ENCODE results near the gene EPB41L2.
"Not testable (repeated sequence)": the region's sequence is repeated elsewhere in the genome, so short reads cannot be mapped to it uniquely, and the experiment has no call there.

The EPB41L2 gene

GRCh38 chr6:130837067-130837466, 226.0 kb downstream of the EPB41L2 start:
- DNase-seq (ENCODE audit: low spot score), result no peak

DNA sequence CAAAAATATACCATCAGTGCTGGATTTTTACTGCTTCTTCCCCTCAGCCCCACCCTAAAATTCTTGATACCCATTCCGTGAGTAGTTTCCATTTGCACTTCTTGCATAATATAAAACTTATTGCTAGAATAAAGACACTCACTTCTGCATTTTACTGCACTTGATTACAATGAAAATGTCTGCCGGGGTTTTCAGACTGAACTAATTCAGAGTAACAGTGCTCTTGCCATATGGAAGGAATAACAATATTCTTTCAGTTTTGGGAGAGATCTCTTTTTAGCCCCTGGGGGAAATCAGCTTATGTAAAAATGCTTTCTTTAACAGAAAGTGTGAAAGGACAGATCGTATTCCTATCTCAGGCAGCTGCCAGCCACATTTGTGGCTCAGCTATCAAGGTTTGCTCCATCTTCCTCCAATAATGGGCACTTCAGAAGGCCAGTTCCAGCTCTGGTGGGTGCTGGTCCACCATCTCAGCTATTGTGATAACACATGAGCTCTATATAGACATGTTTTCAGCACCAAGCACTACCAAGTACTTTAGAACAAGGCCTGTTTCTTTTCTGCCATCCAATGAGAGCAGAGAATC, 226.9 kb downstream of the EPB41L2 start:
- no peak for DNase-seq (ENCODE audit: low spot score)

GRCh38 chr6:130834482-130835251, 228.4 kb downstream of the EPB41L2 start:
- no peak for DNase-seq (ENCODE audit: low spot score)

GRCh38 chr6:130833569-130833968, 229.5 kb downstream of the EPB41L2 start:
- no peak for DNase-seq (ENCODE audit: low spot score)

- no peak for DNase-seq (ENCODE audit: low spot score)
These were observed 231.4 kb downstream of the EPB41L2 start for GRCh38 chr6:130831607-130832006.

GRCh38 chr6:130829333-130829910, 233.6 kb downstream of the EPB41L2 start:
- no peak for DNase-seq (ENCODE audit: low spot score)

DNA sequence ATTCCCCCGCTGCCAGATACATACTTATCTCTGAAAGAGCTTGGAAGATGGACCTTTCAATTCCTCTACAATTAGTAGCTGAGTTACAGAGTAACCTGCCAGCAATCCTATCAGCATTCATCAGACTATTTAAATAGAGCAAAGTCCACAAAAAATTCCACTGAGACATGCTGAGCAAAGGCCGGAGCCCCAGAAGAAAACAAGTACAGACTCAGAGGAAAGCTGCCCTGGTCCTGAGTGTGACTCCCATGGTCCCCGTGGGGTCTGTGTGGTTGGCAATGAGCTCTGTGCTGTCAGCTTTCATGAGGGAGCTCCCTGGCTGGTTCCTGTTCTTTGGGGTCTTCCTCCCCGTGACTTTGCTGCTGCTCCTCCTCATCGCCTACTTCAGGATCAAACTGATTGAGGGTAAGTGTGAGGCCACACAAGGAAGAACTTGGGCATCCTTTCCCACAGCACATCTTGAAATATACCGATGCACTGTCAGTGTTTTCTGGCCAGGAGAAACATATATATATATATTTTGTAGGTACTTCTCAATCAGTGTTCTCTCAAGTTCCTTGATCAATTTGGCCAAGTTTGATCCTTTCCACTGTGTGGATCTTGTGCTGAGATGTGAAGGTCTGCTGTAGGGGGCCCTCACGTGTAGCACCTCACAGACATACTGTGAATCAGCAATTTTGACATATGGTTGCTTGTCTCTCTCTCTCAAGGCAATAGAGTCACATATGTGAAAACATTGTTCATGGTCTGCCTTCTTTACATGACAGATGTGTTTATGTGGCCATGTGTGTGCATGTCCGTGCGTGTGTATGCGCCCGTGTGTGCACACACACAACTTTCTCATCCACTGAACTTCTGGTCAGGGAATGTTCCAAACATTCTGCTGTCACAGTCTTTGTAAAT, 235.5 kb downstream of the EPB41L2 start, which contains the start of gene SMLR1:
SMLR1 (plus strand) TSS at position 160 of the 903 bp plus-strand sequence; CDS start at position 168, 8 bp downstream.
- DNase-seq (ENCODE audit: low spot score), result no peak

GRCh38 chr6:130826442-130827246, 236.4 kb downstream of the EPB41L2 start:
- no peak for DNase-seq (ENCODE audit: low spot score)

DNA sequence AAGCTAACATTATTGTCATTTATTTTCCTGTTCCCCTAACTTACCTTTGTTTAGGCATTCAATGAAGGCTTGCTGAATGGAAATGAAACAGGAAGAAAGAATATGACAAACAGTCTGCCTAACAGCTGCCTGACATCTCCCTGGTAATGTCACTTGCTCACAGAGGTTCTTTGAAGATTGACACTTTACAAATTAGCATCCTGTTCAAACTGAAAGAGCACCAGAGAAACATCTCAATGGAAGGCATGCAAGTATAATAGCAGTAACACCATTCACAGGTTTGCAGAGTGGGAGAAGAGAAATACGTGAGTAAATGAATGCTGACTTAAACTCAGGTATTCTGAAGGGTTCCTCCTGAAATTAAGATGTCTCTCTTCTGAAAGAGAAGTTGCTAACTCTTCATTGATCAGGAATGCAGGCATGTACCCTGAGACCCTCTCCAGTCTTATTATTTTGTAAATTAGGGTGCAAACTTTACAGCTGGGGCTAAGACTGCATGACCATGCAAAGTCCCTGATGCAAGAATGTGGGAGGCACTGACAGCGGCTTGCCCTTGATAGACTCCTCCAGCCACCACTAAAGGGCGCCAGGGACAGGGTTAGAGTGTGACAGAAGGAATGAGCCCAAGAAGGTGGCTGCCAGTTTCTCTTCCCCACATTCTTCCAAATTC, 237.1 kb downstream of the EPB41L2 start:
- no peak for DNase-seq (ENCODE audit: low spot score)

DNA sequence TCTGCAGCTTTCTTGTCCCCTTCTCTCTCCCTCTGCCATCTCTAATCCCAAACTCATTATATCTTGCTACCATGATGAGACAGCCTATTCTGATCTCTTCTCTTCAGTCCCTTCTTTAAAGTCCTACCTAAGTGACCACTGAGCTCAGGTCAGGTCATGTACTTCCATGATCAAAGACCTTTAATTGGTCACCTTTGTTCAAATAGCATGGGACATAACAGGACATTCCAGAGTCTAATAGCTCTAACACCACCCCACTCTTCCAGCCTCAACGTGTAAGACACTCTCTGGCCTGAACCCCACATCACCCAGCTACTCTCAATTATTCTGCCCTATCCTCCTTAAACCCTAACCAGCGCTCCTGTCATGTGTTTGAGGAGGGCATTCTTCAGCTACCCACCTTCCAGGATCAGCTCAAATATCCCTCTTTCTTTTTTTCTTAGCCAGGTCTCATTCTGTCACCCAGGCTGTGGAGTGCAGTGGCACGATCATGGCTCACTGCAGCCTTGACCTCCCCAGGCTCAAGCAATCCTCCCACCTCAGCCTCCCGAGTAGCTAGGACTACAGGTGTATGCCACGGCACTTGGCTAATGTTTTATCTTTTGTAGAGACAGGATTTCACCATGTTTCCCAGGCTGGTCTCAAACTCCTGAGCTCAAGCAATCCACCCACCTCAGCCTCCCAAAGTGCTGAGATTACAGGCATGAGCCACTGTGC, 237.9 kb downstream of the EPB41L2 start:
- DNase-seq (ENCODE audit: low spot score), result no peak

GRCh38 chr6:130822736-130823135, 240.3 kb downstream of the EPB41L2 start:
- DNase-seq (ENCODE audit: low spot score), result no peak

DNA sequence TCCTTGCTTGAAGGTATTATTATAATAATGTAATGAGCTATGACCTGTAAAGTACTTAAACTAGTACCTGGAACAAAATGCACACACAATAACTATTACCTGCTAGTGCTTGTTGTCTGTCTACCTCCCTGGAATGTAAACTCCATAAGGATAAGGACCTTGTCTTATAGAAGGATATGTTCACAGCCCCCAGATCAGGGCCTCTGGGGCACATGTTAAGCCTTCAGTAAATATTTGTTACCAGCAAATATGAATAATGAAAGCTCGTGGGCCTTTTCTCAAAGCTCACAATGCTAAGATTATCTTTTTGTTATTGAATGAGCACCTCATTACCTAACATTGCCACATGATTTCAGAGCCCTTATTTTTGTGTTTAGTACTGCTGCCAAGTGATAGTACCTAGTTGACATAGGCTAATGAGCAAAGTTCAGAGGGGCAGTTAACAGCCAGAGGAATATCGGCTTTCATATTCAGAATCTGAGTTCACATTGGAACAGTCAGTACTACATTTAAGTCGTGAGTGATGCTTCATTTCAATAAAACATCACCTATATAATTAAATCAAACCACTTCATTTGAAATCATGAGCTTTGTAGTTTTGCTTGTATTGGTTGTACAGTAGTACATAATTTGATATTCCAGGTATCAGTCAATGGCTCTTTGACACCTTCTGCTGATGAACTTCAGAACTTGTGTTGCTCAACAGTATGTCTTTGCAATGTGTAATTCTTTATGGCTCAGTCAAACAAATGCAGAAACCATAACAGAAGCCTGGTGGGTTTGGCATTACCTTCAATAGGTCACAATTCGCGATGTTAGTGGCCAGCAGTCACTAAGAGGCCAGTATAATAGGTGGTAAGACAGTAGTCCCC, 247.6 kb downstream of the EPB41L2 start:
- no peak for DNase-seq (ENCODE audit: low spot score)

DNA sequence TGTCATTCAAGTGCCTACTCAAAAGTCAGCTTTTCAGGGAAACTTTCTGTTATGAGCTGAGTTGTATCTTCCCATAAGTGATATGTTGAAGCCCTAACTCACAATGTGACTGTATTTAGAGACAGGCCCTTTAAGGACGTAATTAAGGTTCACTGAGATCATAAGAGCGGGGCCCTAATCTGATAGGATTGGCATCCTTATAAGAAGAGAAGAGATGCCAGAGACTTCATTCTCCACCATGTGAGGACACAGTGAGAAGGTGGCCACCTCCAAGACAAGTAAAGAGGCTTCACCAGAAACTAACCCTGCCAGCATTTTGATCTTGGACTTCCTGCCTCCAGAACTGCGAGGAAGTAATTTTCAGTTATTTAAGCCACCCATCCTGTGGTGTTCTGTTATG, 248.5 kb downstream of the EPB41L2 start:
- DNase-seq (ENCODE audit: low spot score), result no peak

- DNase-seq (ENCODE audit: low spot score), result no peak
These were observed 251.1 kb downstream of the EPB41L2 start for GRCh38 chr6:130811932-130812331.

GRCh38 chr6:130810307-130811030, 252.6 kb downstream of the EPB41L2 start:
- no peak for DNase-seq (ENCODE audit: low spot score)

GRCh38 chr6:130801368-130801767, 261.7 kb downstream of the EPB41L2 start:
- not testable (repeated sequence) for DNase-seq (ENCODE audit: low spot score)

DNA sequence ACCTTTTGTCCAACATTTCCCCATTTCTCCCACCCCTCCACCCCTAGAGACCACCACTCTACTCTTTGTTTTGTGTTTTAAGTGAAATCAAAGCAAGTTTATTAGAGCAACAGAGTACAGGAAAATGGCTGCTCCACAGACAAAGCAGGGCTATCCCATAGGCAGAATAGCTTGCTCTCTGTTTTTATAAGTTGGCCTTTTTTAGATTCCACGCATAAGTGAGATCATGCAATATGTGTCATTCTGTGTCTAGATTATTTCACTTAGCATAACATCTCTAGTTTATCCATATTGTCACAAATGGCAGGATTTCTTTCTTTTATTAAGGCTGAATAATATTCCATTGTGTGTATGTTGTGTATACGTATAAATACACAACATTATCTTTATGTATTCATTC, 266.0 kb downstream of the EPB41L2 start:
- no peak for DNase-seq (ENCODE audit: low spot score)

DNA sequence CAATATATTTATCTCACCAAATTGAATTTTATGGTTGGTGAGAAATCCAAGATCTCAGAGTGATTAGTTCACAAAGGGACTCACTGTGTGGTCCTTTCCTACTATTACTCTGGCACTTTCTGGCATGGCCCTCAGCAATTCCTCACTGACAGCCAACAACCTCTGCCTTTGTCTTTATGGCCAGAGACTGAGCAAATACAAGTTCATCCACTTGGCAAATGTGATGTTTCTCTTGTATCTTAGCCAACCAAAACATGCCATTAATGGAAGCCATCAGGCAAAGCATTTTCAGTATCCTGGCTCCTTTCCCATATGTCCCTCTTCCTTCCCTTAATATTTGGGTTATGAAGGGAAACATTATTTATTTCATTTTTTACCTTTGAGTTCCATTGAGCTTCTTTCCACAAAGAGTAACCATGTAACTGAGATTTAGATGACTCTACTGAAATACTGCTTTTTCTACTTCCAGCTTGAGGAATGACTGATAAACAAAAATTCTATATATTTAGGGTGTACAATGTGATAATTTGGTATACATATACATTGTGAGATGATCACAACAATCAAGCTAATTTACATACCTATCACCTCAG, 266.6 kb downstream of the EPB41L2 start:
- no peak for DNase-seq (ENCODE audit: low spot score)
